Activated T-cell treated with anti-CD3 and anti-CD28 coated beads for 1 hour (primary cell): Measurements from ENCODE around the gene SRRM1.

Source experiments
- DNase-seq: peaks from one replicate; pipeline ENCODE4 v3.0.0-alpha.2; 2020; ENCODE audit warnings: low read depth

The SRRM1 gene, protein sequence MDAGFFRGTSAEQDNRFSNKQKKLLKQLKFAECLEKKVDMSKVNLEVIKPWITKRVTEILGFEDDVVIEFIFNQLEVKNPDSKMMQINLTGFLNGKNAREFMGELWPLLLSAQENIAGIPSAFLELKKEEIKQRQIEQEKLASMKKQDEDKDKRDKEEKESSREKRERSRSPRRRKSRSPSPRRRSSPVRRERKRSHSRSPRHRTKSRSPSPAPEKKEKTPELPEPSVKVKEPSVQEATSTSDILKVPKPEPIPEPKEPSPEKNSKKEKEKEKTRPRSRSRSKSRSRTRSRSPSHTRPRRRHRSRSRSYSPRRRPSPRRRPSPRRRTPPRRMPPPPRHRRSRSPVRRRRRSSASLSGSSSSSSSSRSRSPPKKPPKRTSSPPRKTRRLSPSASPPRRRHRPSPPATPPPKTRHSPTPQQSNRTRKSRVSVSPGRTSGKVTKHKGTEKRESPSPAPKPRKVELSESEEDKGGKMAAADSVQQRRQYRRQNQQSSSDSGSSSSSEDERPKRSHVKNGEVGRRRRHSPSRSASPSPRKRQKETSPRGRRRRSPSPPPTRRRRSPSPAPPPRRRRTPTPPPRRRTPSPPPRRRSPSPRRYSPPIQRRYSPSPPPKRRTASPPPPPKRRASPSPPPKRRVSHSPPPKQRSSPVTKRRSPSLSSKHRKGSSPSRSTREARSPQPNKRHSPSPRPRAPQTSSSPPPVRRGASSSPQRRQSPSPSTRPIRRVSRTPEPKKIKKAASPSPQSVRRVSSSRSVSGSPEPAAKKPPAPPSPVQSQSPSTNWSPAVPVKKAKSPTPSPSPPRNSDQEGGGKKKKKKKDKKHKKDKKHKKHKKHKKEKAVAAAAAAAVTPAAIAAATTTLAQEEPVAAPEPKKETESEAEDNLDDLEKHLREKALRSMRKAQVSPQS

DNA sequence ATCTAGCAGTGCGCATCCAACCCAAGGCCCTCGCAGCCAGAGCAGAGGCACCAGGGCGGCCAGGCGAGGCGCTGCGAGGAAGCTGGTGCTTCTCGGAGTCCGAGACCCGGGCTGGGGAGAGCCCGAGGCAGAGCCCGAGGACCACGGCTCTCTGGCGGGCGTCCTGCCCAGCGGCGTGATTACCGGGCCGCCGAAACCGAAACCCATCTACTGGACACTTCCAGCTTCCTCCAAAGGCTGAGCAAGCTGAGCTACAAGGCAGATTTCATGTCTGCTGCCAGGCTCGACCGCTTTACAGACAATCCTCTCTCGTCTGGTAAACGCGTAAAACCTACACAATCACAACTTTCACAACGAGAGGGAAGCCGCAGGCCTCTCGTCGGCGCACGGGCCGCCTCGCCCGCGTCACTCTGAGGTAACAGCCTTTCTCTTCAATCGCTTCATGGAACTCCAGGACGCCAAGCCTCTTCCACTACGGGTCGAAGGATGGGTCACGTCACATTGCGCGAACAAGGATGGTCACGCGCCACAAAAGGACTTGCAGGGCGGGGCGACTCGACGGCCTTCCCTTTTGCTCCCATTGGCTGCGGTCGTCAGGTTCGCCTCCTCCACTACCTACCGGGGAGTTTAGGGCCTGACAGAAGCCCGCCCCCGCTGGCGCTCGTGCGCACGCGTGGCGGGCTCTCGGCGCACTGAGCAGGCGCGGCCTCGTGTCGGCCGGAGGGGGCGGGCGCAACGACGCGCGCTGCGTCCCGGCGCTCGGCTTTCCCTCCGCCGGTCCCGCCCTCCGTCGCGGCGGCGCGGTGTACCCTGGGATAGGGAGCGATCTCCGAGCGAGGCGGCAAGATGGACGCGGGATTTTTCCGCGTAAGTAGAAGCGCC, at the start of gene SRRM1:
SRRM1 (plus strand) TSS at position 822 of the 882 bp plus-strand sequence; CDS start at position 847, 25 bp downstream.
- DNase-seq: peak; percentile 96

GRCh38 chr1:24594328-24594598, 48.8 kb upstream of the SRRM1 start:
- DNase-seq: no peak

- DNase-seq: no peak
Measured at GRCh38 chr1:24596401-24596880, 46.7 kb upstream of the SRRM1 start.

GRCh38 chr1:24599265-24599664, 43.8 kb upstream of the SRRM1 start:
- no peak for DNase-seq

- no peak for DNase-seq
Measured at GRCh38 chr1:24600551-24600950, 42.6 kb upstream of the SRRM1 start.

GRCh38 chr1:24605534-24606295, 37.4 kb upstream of the SRRM1 start:
- DNase-seq: no peak

- DNase-seq: no peak
Measured at GRCh38 chr1:24606296-24606605, 36.9 kb upstream of the SRRM1 start.

GRCh38 chr1:24606621-24607020, 36.5 kb upstream of the SRRM1 start:
- no peak for DNase-seq

DNA sequence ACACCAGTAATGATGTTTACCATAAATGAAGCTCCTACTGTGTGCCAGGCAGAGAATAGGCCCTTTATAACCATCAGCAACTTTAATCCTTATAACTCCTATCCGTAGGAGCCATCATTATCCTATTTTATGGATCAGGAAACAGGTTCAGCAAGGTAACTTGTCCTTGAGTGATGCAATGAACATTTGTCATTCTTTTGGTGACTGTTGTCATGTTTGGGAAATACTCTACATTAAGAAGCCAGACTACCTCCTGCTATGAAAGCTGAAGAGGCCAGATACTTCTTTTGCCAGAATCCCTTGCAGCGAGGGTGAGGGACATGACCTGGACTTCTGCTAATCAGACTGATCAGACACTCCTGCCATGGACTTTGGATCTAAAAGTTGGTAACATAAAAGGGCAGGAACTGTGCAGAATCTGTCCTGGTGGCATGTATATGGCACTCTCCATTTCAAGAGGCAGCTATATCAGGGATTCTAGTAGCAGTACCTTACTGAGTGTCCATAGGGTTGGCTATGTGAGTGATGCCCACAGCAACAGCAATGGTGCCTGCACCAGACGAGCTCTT, 33.1 kb upstream of the SRRM1 start:
- DNase-seq: no peak

GRCh38 chr1:24619376-24619775, 23.7 kb upstream of the SRRM1 start:
- DNase-seq: no peak

- no peak for DNase-seq
Measured at GRCh38 chr1:24620678-24621077, 22.4 kb upstream of the SRRM1 start.

DNA sequence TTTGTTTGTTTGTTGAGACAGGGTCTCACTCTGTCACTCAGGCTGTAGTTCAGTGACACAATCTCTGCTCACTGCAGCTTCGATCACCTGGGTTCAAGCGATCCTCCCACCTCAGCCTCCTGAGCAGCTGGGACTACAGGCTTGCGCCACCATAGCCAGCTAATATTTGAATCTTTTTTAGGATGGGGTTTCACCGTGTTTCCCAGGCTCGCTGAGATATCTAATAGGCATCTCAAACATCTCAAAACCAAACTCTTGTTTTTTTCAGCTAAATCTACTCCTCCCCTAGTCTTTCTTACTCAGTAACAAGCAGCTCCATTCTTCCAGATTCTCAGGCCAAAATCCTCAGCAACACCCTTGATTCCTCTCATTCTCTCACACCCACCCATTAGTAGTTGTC, 22.0 kb upstream of the SRRM1 start:
- DNase-seq: no peak

DNA sequence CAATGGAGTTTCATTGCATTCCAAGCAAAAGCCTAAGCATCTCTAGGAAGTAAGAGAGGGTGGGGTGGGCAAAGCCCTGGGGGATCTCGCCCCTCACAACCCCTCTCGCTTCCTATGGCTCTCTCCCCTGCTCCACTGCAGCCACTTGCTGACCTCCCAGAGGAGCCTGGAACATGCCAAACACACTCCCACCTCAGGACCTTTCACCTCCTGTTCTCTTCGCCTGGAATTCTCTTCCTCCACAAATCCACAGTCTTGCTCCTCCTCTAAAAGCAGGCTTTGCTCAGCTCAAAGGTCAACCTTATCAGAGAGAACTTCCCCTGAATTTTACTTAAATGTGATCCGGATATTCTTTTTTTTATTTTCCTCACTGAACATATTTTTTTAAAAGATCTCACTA, 20.9 kb upstream of the SRRM1 start:
- DNase-seq: no peak

DNA sequence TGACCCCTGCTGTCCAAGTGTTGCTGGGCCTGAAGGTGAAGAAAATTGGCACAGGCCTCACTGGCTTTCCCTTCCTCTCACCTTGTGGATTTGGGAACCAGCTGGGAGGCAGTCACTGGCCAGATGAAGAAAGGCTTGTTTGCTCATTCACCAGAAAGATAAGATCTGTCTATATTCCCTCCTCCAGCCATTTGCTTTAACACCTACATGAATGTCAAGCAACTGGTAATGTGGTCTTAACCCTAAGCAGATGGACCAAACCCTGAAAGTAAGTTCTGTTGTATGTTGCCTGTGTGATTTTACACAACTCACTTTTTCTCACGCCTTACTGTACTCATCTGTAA, 10.3 kb upstream of the SRRM1 start:
- DNase-seq: no peak

- DNase-seq: no peak
Measured at GRCh38 chr1:24635195-24635843, 7.8 kb upstream of the SRRM1 start.

GRCh38 chr1:24636661-24637357, 6.3 kb upstream of the SRRM1 start:
- DNase-seq: no peak

DNA sequence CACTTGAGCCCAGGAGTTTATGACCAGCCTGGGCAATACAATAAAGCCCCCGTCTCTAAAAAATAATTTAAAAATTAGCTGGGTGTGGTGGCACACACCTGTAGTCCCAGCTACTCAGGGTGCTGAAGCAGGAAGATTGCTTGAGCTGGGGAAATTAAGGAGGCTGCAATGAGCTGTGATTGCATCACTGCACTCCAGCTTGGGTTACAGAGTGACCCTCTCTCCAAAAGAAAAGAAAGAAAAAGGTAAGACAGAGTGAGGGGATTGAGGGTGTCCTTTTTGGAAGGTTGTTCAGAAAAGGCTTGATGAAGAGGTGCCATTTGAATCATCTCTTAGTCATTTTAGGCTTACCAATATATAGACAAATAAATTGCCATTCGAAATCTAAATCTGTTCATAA, 4.0 kb upstream of the SRRM1 start:
- no peak for DNase-seq

GRCh38 chr1:24639881-24640280, 3.2 kb upstream of the SRRM1 start:
- DNase-seq: no peak

DNA sequence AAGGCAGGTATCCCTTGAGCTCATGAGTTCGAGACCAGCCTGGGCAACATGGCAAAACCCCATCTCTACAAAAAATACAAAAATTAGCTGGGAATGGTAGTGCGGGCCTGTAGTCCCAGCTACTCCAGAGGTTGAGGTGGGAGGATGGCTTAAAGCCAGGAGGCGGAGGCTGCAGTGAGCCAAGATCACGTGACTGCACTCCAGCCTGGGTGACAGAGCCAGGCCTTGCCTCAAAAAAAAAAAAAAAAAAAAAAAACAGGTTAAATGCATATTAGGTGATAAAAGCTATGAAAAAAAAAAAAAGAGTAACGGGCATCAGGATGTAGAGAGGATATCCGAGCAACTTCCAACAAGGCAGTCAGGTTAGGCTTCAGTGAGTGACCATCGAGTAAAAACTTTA, 2.8 kb upstream of the SRRM1 start:
- no peak for DNase-seq

DNA sequence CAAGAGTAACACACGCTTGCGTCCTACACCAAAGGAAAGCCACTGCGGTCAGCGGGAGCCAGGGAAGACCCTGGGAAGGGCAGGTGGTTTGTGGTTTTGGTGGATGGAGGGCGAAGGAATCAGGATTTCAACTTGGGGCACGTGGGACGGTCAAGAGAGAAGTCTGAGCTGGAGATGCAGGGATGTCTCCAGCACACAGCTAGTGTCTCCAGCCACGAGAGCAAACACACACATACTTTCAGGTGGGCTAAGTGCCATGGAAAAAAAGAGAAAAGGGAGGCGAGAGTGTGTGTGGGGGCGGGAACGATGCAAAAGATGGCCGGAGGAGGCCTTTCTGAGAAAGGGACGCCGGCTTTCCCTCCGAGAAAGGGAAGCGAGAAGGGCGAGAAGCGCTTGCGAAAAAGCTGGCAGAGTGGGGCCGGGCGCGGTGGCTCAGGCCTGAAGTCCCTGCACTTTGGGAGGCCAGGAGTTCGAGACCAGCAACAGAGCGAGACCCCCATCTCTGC, 1.4 kb upstream of the SRRM1 start:
- peak; percentile 17 for DNase-seq
